Activated naive CD4-positive, alpha-beta T cell treated with anti-CD3 and anti-CD28 coated beads, Interleukin-2, amount 10 ng/mL, durations not matched to agents 7 days and 5 days (primary cell): ENCODE measurements around the gene SULF2.
A peak's percentile ranks its signal among the peaks of the same experiment; 100 is the strongest.
"Not testable (repeated sequence)": the region's sequence is repeated elsewhere in the genome, so short reads cannot be mapped to it uniquely, and the experiment has no call there.

Experiments used
- CTCF ChIA-PET: fragments of 350-600 bp; sonication (Branson Sonifier 250); formaldehyde crosslinking; loops from one replicate; lab custom pipeline; 2021; ENCODE audit warnings: antibody characterized with exemption; lab: Charles Lee
- DNase-seq: peaks from one replicate; pipeline ENCODE4 v3.0.0-alpha.2; 2020
- H3K27ac Mint-ChIP-seq: one replicate; pipeline ENCODE4 v1.8.0; 2021; ENCODE audit warnings: mild to moderate bottlenecking, moderate library complexity, mixed read lengths
- H3K27me3 Mint-ChIP-seq: one replicate; pipeline ENCODE4 v1.8.0; 2021; ENCODE audit warnings: mild to moderate bottlenecking, mixed read lengths
- H3K36me3 Mint-ChIP-seq: one replicate; pipeline ENCODE4 v1.8.0; 2021; ENCODE audit warnings: mixed read lengths
- H3K4me1 Mint-ChIP-seq: one replicate; pipeline ENCODE4 v1.8.0; 2021; ENCODE audit warnings: mixed read lengths
- H3K4me3 Mint-ChIP-seq: one replicate; pipeline ENCODE4 v1.8.0; 2021; ENCODE audit warnings: mild to moderate bottlenecking, moderate library complexity, mixed read lengths
- H3K9me3 Mint-ChIP-seq: one replicate; pipeline ENCODE4 v1.8.0; 2021; ENCODE audit warnings: mixed read lengths

The SULF2 gene

GRCh38 chr20:47799116-47799715, 13.9 kb upstream of the SULF2 start:
- no peak overlapping the region for H3K27ac Mint-ChIP-seq
- no peaks in the 10 kb centered on the region for H3K9me3 Mint-ChIP-seq
- CTCF ChIA-PET = no interaction called here
- no peaks in the 10 kb centered on the region for H3K4me1 Mint-ChIP-seq
- H3K27me3 Mint-ChIP-seq = peaks cover 21% of the 10 kb centered on the region
- no peak overlapping the region for H3K4me3 Mint-ChIP-seq
- DNase-seq = no peak
- no peaks in the 10 kb centered on the region for H3K36me3 Mint-ChIP-seq

- Mint-ChIP-seq H3K4me3 (no peak overlapping the region), H3K9me3 (no peaks in the 10 kb centered on the region), H3K36me3 (no peaks in the 10 kb centered on the region), H3K27me3 (peaks cover 31% of the 10 kb centered on the region), H3K27ac (no peak overlapping the region), H3K4me1 (no peaks in the 10 kb centered on the region)
- CTCF ChIA-PET = no interaction called here
- no peak for DNase-seq
These were observed 11.7 kb upstream of the SULF2 start for GRCh38 chr20:47796971-47797370.

GRCh38 chr20:47795214-47795907, 10.1 kb upstream of the SULF2 start:
- DNase-seq = no peak
- no peak overlapping the region for H3K4me3 Mint-ChIP-seq
- H3K27ac Mint-ChIP-seq = no peak overlapping the region
- no peaks in the 10 kb centered on the region for H3K9me3 Mint-ChIP-seq
- no peaks in the 10 kb centered on the region for H3K36me3 Mint-ChIP-seq
- H3K27me3 Mint-ChIP-seq = peaks cover 43% of the 10 kb centered on the region
- CTCF ChIA-PET = no interaction called here
- H3K4me1 Mint-ChIP-seq = no peaks in the 10 kb centered on the region

- H3K27ac Mint-ChIP-seq, H3K4me1 Mint-ChIP-seq, H3K9me3 Mint-ChIP-seq, CTCF ChIA-PET, DNase-seq, H3K36me3 Mint-ChIP-seq, H3K4me3 Mint-ChIP-seq: not testable (repeated sequence)
- peaks cover 47% of the 10 kb centered on the region for H3K27me3 Mint-ChIP-seq
These were observed 9.0 kb upstream of the SULF2 start for GRCh38 chr20:47794264-47794663.

GRCh38 chr20:47792021-47792618, 6.8 kb upstream of the SULF2 start:
- Mint-ChIP-seq H3K27me3 (peaks cover 61% of the 10 kb centered on the region), H3K4me1 (no peaks in the 10 kb centered on the region), H3K27ac (no peak overlapping the region), H3K4me3 (no peak overlapping the region), H3K9me3 (no peaks in the 10 kb centered on the region), H3K36me3 (no peaks in the 10 kb centered on the region)
- no peak for DNase-seq
- CTCF ChIA-PET = no interaction called here

- no peak for DNase-seq
- peaks cover 3% of the 10 kb centered on the region for H3K36me3 Mint-ChIP-seq
- H3K27me3 Mint-ChIP-seq = peaks cover 66% of the 10 kb centered on the region
- H3K4me1 Mint-ChIP-seq = peaks cover 5% of the 10 kb centered on the region
- H3K27ac Mint-ChIP-seq = no peak overlapping the region
- CTCF ChIA-PET = no interaction called here
- no peaks in the 10 kb centered on the region for H3K9me3 Mint-ChIP-seq
- H3K4me3 Mint-ChIP-seq = no peak overlapping the region
These were observed 5.9 kb upstream of the SULF2 start for GRCh38 chr20:47791084-47791599.

- peaks cover 67% of the 10 kb centered on the region for H3K27me3 Mint-ChIP-seq
- no peak overlapping the region for H3K4me3 Mint-ChIP-seq
- H3K27ac Mint-ChIP-seq = no peak overlapping the region
- CTCF ChIA-PET = no interaction called here
- H3K4me1 Mint-ChIP-seq = peaks cover 9% of the 10 kb centered on the region
- no peaks in the 10 kb centered on the region for H3K9me3 Mint-ChIP-seq
- no peak for DNase-seq
- H3K36me3 Mint-ChIP-seq = peaks cover 4% of the 10 kb centered on the region
These were observed 5.3 kb upstream of the SULF2 start for GRCh38 chr20:47790580-47790965.

GRCh38 chr20:47789764-47790579, 4.7 kb upstream of the SULF2 start:
- CTCF ChIA-PET = interaction anchor here (1.7 kb wide), 2 partner anchors 111 to 831 kb away, joined by 3 read pairs; no protein-coding TSS in a partner anchor
- Mint-ChIP-seq H3K4me1 (peaks cover 9% of the 10 kb centered on the region), H3K27ac (no peak overlapping the region), H3K9me3 (no peaks in the 10 kb centered on the region), H3K36me3 (peaks cover 4% of the 10 kb centered on the region), H3K27me3 (peaks cover 62% of the 10 kb centered on the region), H3K4me3 (no peak overlapping the region)
- DNase-seq = no peak

GRCh38 chr20:47789081-47789763, 3.9 kb upstream of the SULF2 start:
- DNase-seq = no peak
- Mint-ChIP-seq H3K4me1 (peaks cover 14% of the 10 kb centered on the region), H3K27me3 (peaks cover 69% of the 10 kb centered on the region), H3K4me3 (no peak overlapping the region), H3K9me3 (no peaks in the 10 kb centered on the region), H3K36me3 (peaks cover 4% of the 10 kb centered on the region), H3K27ac (peak overlapping the region; percentile 15)
- CTCF ChIA-PET = interaction anchor here (1.7 kb wide), 2 partner anchors 111 to 831 kb away, joined by 3 read pairs; no protein-coding TSS in a partner anchor

- Mint-ChIP-seq H3K27me3 (peaks cover 73% of the 10 kb centered on the region), H3K4me1 (peaks cover 18% of the 10 kb centered on the region), H3K27ac (no peak overlapping the region), H3K36me3 (peaks cover 8% of the 10 kb centered on the region), H3K4me3 (no peak overlapping the region), H3K9me3 (no peaks in the 10 kb centered on the region)
- DNase-seq = no peak
- CTCF ChIA-PET = interaction anchor here (1.7 kb wide), 2 partner anchors 110 to 832 kb away, joined by 3 read pairs; no protein-coding TSS in a partner anchor
These were observed 3.4 kb upstream of the SULF2 start for GRCh38 chr20:47788741-47789080.

- H3K4me1 Mint-ChIP-seq = peaks cover 18% of the 10 kb centered on the region
- H3K36me3 Mint-ChIP-seq = peaks cover 8% of the 10 kb centered on the region
- no peak overlapping the region for H3K27ac Mint-ChIP-seq
- CTCF ChIA-PET = interaction anchor here (0.7 to 2.2 kb wide), 6 partner anchors 12 to 833 kb away, joined by 3 to 14 read pairs (median 4); no protein-coding TSS in a partner anchor
- peaks cover 83% of the 10 kb centered on the region for H3K27me3 Mint-ChIP-seq
- no peak for DNase-seq
- peak overlapping the region; percentile 68 for H3K4me3 Mint-ChIP-seq
- H3K9me3 Mint-ChIP-seq = no peaks in the 10 kb centered on the region
These were observed 1.5 kb upstream of the SULF2 start for GRCh38 chr20:47786765-47787107.

- peak; percentile 49 for DNase-seq
- Mint-ChIP-seq H3K27ac (no peak overlapping the region), H3K27me3 (peaks cover 83% of the 10 kb centered on the region), H3K9me3 (no peaks in the 10 kb centered on the region), H3K36me3 (peaks cover 8% of the 10 kb centered on the region), H3K4me3 (peak overlapping the region; percentile 68), H3K4me1 (peaks cover 18% of the 10 kb centered on the region)
- CTCF ChIA-PET = interaction anchor here (0.7 to 2.2 kb wide), 5 partner anchors 12 to 834 kb away, joined by 3 to 14 read pairs (median 5); no protein-coding TSS in a partner anchor
These were observed 828 bp upstream of the SULF2 start for GRCh38 chr20:47785854-47786764.
